HepG2 (cell line): ENCODE data around the gene CPNE1. TPM values are rescaled to one million over a fixed set of nuclear protein-coding genes. Genes with fewer than 3 reads are reported as not detected.

Experiments
- CHD2 ChIP-seq: IDR thresholded peaks from 2 replicates; pipeline ENCODE4 v1.6.1; 2011; ENCODE audit warnings: low read depth, low read length, improper control_type of control experiment
- GTF3A ChIP-seq: sonication (generic); formaldehyde crosslinking; conservative IDR thresholded peaks from 2 replicates; pipeline ENCODE4 v1.4.0; 2020; ENCODE audit warnings: mild to moderate bottlenecking, missing genetic modification reagents
- KLF12 ChIP-seq: sonication (generic); formaldehyde crosslinking; IDR thresholded peaks from 2 replicates; pipeline ENCODE4 v1.4.0; 2020; ENCODE audit warnings: missing genetic modification reagents, borderline replicate concordance
- NFE2L1 ChIP-seq: sonication (generic); formaldehyde crosslinking; IDR thresholded peaks from 2 replicates; pipeline ENCODE4 v1.4.0; 2020; ENCODE audit warnings: missing genetic modification reagents, mild to moderate bottlenecking, borderline replicate concordance
- NR2F6 ChIP-seq, 2 experiments: IDR thresholded peaks; 2 replicates each; pipeline ENCODE4 v1.6.1; 2016; ENCODE audit warnings: antibody characterized with exemption in 1 of 2, mild to moderate bottlenecking in 1 of 2
- PCBP1 ChIP-seq: fragments of 200-400 bp; formaldehyde crosslinking; IDR thresholded peaks from 2 replicates; pipeline ENCODE4 v1.6.1; 2017; ENCODE audit warnings: mild to moderate bottlenecking, low read depth, low read length, borderline replicate concordance
- RBAK ChIP-seq: sonication (generic); formaldehyde crosslinking; IDR thresholded peaks from 2 replicates; pipeline ENCODE4 v1.5.1; 2020; ENCODE audit warnings: mild to moderate bottlenecking, missing genetic modification reagents
- RFX5 ChIP-seq: IDR thresholded peaks from 2 replicates; pipeline ENCODE4 v1.6.1; 2011; ENCODE audit warnings: low read depth, low read length, improper control_type of control experiment
- SALL2 ChIP-seq: sonication (generic); formaldehyde crosslinking; IDR thresholded peaks from 2 replicates; pipeline ENCODE4 v1.8.1; 2023; ENCODE audit warnings: mild to moderate bottlenecking, missing genetic modification reagents, inconsistent platforms
- ZNF24 ChIP-seq: fragments of 450-650 bp; IDR thresholded peaks from 2 replicates; pipeline ENCODE4 v1.6.1; 2017; ENCODE audit warnings: antibody characterized with exemption, mild to moderate bottlenecking
- ZNF263 ChIP-seq: sonication (generic); formaldehyde crosslinking; IDR thresholded peaks from 2 replicates; pipeline ENCODE4 v1.4.0; 2020; ENCODE audit warnings: missing genetic modification reagents
- ZNF326 ChIP-seq: sonication (generic); formaldehyde crosslinking; IDR thresholded peaks from 2 replicates; pipeline ENCODE4 v1.4.0; 2020; ENCODE audit warnings: missing genetic modification reagents, borderline replicate concordance
- ZNF446 ChIP-seq: sonication (generic); formaldehyde crosslinking; IDR thresholded peaks from 2 replicates; pipeline ENCODE4 v1.5.0; 2020; ENCODE audit warnings: mild to moderate bottlenecking, missing genetic modification reagents
- ZNF547 ChIP-seq: sonication (generic); formaldehyde crosslinking; IDR thresholded peaks from 2 replicates; pipeline ENCODE4 v1.5.1; 2020; ENCODE audit warnings: mild to moderate bottlenecking, missing genetic modification reagents
- ZNF720 ChIP-seq: sonication (generic); formaldehyde crosslinking; IDR thresholded peaks from 2 replicates; pipeline ENCODE4 v1.4.0; 2020; ENCODE audit warnings: missing genetic modification reagents
- polyA plus RNA-seq, 8 experiments: library from polyadenylated mRNA; depleted of rRNA in 3 of 8; stranded (reverse) in 7 of 8; unstranded in 1 of 8; fragments of >200 nt; fragmentation: Illumina TruSeq in 4 of 8; extraction: Trizol in 4 of 8; gene quantifications; 2 replicates each; pipeline versions ENCODE4 v1.2.1 to v1.2.3, GENCODE V29; 2011 to 2016; ENCODE audit warnings: low read depth in 4 of 8, missing spikeins in 1 of 8, mixed read lengths in 1 of 8; ENCODE audit not compliant: insufficient read depth in 1 of 8
- total RNA-seq, 5 experiments: library from RNA; depleted of rRNA; stranded (reverse); fragments of >200 nt; fragmentation: Illumina TruSeq; extraction: Trizol; gene quantifications; 2 replicates each; pipeline ENCODE4 v1.2.3, GENCODE V29; 2016; ENCODE audit warnings: low read depth in 1 of 5
- TF ChIP-seq, protein P1 (sequence below): conservative IDR thresholded peaks from 2 replicates; pipeline ENCODE4 v1.6.1; 2018; ENCODE audit warnings: missing genetic modification reagents
- TF ChIP-seq, protein P2 (sequence below): IDR thresholded peaks from 2 replicates; pipeline ENCODE4 v1.6.1; 2018; ENCODE audit warnings: missing genetic modification reagents, mild to moderate bottlenecking, missing compliant biosample characterization
- TF ChIP-seq, protein P3 (sequence below): sonication (generic); formaldehyde crosslinking; IDR thresholded peaks from 2 replicates; pipeline ENCODE4 v1.4.0; 2020; ENCODE audit warnings: missing genetic modification reagents
- TF ChIP-seq, protein P4 (sequence below): IDR thresholded peaks from 2 replicates; pipeline ENCODE4 v1.6.1; 2012; ENCODE audit warnings: low read depth, low read length, improper control_type of control experiment
- TF ChIP-seq, protein P5 (sequence below): sonication (generic); formaldehyde crosslinking; IDR thresholded peaks from 2 replicates; pipeline ENCODE4 v1.5.0; 2020; ENCODE audit warnings: missing genetic modification reagents, mild to moderate bottlenecking, borderline replicate concordance

Gene CPNE1
- total and polyA plus RNA-seq, 2 of the 13 experiments (the other 11 are each of a cell fraction or from before 2014, with no cell fraction given): 408 to 431 TPM

DNA sequence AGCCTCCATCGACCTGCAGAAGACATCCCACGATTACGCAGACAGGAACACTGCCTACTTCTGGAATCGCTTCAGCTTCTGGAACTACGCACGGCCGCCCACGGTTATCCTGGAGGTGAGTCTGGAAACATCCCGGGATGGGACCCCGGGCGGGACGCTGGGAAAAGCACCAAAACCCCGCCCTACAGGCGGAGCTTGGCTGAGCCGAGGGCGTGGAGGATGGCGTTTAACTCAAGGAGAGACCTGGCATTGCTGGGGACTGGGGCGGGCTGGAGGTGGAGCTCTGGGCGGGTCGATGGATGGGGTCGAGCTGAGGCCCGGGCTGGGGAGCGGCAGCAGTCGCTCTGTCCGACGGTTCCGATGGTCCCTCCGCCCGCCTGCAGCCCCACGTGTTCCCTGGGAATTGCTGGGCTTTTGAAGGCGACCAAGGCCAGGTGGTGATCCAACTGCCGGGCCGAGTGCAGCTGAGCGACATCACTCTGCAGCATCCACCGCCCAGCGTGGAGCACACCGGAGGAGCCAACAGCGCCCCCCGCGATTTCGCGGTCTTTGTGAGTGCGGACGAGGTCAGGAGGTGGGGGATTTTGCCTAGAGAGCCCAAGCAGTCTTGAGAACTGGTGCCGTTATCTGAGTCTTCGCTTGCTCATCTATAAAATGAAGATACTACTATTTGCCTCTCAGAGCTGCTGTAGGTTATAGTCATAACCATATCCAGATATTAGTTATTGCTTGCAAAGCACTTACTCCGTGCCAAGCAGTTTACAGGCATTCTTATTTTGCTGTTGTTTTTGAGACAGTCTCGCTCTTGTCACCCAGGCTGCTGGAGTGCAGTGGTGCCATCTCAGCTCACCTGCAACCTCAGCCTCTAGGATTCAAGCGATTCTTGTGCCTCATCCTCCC, 45.3 kb downstream of the CPNE1 start (continued):
- TF ChIP-seq RBAK (CRISPR knock-in tag): no peak; the same call in 1 of the 2 replicates
- TF ChIP-seq, protein P1, sequence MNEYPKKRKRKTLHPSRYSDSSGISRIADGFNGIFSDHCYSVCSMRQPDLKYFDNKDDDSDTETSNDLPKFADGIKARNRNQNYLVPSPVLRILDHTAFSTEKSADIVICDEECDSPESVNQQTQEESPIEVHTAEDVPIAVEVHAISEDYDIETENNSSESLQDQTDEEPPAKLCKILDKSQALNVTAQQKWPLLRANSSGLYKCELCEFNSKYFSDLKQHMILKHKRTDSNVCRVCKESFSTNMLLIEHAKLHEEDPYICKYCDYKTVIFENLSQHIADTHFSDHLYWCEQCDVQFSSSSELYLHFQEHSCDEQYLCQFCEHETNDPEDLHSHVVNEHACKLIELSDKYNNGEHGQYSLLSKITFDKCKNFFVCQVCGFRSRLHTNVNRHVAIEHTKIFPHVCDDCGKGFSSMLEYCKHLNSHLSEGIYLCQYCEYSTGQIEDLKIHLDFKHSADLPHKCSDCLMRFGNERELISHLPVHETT (CRISPR knock-in tag): peak; percentile 24; the same call in 1 of the 2 replicates
- TF ChIP-seq SALL2 (CRISPR knock-in tag): peak; percentile 98
- TF ChIP-seq GTF3A (CRISPR knock-in tag): 0 out of 2 replicates have a peak, but pooled peaks have one; percentile 55
- TF ChIP-seq, protein P2, sequence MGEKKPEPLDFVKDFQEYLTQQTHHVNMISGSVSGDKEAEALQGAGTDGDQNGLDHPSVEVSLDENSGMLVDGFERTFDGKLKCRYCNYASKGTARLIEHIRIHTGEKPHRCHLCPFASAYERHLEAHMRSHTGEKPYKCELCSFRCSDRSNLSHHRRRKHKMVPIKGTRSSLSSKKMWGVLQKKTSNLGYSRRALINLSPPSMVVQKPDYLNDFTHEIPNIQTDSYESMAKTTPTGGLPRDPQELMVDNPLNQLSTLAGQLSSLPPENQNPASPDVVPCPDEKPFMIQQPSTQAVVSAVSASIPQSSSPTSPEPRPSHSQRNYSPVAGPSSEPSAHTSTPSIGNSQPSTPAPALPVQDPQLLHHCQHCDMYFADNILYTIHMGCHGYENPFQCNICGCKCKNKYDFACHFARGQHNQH (CRISPR knock-in tag): peak; percentile 97
- no peak; the same call in 1 of the 2 replicates for TF ChIP-seq NFE2L1 (CRISPR knock-in tag)
- peak; percentile 18; the same call in 1 of the 2 replicates for TF ChIP-seq RFX5
- no peak for TF ChIP-seq ZNF720 (CRISPR knock-in tag)
- TF ChIP-seq NR2F6 (IDR thresholded peaks at IDR 0.05): peak; percentile 58; the same call in 1 of the 2 replicates
- TF ChIP-seq NR2F6 (CRISPR knock-in tag; IDR thresholded peaks at IDR 0.05): peak; percentile 55; the same call in 1 of the 2 replicates
- TF ChIP-seq, protein P3, sequence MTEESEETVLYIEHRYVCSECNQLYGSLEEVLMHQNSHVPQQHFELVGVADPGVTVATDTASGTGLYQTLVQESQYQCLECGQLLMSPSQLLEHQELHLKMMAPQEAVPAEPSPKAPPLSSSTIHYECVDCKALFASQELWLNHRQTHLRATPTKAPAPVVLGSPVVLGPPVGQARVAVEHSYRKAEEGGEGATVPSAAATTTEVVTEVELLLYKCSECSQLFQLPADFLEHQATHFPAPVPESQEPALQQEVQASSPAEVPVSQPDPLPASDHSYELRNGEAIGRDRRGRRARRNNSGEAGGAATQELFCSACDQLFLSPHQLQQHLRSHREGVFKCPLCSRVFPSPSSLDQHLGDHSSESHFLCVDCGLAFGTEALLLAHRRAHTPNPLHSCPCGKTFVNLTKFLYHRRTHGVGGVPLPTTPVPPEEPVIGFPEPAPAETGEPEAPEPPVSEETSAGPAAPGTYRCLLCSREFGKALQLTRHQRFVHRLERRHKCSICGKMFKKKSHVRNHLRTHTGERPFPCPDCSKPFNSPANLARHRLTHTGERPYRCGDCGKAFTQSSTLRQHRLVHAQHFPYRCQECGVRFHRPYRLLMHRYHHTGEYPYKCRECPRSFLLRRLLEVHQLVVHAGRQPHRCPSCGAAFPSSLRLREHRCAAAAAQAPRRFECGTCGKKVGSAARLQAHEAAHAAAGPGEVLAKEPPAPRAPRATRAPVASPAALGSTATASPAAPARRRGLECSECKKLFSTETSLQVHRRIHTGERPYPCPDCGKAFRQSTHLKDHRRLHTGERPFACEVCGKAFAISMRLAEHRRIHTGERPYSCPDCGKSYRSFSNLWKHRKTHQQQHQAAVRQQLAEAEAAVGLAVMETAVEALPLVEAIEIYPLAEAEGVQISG (CRISPR knock-in tag): peak; percentile 88
- TF ChIP-seq ZNF446 (CRISPR knock-in tag): peak; percentile 74; the same call in 1 of the 2 replicates
- TF ChIP-seq, protein P4, sequence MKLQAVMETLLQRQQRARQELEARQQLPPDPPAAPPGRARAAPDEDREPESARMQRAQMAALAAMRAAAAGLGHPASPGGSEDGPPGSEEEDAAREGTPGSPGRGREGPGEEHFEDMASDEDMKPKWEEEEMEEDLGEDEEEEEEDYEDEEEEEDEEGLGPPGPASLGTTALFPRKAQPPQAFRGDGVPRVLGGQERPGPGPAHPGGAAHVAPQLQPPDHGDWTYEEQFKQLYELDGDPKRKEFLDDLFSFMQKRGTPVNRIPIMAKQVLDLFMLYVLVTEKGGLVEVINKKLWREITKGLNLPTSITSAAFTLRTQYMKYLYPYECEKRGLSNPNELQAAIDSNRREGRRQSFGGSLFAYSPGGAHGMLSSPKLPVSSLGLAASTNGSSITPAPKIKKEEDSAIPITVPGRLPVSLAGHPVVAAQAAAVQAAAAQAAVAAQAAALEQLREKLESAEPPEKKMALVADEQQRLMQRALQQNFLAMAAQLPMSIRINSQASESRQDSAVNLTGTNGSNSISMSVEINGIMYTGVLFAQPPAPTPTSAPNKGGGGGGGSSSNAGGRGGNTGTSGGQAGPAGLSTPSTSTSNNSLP: no peak
- TF ChIP-seq PCBP1: peak; percentile 90
- peak; percentile 97 for TF ChIP-seq ZNF547
- TF ChIP-seq, protein P5, sequence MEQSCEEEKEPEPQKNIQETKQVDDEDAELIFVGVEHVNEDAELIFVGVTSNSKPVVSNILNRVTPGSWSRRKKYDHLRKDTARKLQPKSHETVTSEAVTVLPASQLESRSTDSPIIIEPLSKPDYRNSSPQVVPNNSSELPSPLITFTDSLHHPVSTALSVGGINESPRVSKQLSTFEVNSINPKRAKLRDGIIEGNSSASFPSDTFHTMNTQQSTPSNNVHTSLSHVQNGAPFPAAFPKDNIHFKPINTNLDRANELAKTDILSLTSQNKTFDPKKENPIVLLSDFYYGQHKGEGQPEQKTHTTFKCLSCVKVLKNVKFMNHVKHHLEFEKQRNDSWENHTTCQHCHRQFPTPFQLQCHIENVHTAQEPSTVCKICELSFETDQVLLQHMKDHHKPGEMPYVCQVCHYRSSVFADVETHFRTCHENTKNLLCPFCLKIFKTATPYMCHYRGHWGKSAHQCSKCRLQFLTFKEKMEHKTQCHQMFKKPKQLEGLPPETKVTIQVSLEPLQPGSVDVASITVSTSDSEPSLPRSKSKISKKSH (CRISPR knock-in tag): peak; percentile 97
- TF ChIP-seq ZNF263 (CRISPR knock-in tag): peak; percentile 84
- peak; percentile 97 for TF ChIP-seq KLF12 (CRISPR knock-in tag)
- 0 out of 2 replicates have a peak, but pooled peaks have one; percentile 25 for TF ChIP-seq CHD2
- TF ChIP-seq ZNF24: no peak
- TF ChIP-seq ZNF326 (CRISPR knock-in tag): peak; percentile 85
